Fibroblast of skin of abdomen (primary cell): Measurements from ENCODE around the gene AIFM2.
"Not testable (repeated sequence)": the region's sequence is repeated elsewhere in the genome, so short reads cannot be mapped to it uniquely, and the experiment has no call there.

ENCODE experiments used
- DNase-seq: peaks from one replicate; pipeline ENCODE4 v3.0.0-alpha.2; 2013

Gene AIFM2

DNA sequence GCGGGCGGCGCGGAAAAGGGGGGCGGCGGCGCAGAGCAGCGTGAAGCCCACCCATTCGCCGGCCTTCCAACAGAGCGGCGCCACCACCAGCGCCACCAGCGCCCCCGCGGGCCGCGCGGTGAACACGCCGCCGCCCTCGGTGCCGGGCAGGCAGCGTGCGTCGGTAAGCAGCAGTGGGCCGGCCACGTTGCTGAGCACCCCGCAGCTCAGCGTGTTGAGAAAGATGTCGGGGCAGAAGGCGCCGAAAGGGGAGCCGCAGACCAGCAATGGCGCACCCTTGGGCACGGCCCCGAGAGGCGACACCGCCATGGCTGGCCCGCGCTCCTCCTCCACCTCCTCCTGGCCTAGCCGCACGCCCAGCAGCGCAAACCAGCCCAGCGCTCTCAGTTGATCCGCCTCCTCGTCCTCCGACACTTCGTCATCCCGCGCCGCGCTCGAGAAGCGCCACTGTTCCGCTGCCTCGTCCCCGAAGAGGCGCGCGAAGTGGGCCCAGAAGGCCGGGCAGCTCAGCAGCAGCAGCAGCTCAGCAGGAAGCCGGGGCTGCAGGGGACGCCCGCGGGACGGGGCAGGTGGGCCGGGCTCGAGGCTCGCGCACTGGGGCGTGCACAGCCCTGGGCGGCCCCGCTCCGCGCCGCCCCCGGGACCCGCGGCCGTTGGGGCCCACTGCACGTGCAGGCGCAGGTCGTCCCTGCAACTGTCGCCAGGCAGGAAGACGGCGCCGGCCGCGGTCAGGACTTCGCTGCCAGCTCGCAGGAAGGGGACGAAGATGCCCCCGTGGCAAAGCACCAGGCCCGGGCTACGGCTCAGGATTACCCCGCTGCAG lies 13.3 kb upstream of the AIFM2 start:
- DNase-seq, result peak; percentile 58

- no peak for DNase-seq
These were observed 12.6 kb upstream of the AIFM2 start for GRCh38 chr10:70145166-70145665.

- DNase-seq, result no peak
These were observed 11.9 kb upstream of the AIFM2 start for GRCh38 chr10:70144372-70145110.

GRCh38 chr10:70142555-70142954 lies 9.9 kb upstream of the AIFM2 start:
- no peak for DNase-seq

DNA sequence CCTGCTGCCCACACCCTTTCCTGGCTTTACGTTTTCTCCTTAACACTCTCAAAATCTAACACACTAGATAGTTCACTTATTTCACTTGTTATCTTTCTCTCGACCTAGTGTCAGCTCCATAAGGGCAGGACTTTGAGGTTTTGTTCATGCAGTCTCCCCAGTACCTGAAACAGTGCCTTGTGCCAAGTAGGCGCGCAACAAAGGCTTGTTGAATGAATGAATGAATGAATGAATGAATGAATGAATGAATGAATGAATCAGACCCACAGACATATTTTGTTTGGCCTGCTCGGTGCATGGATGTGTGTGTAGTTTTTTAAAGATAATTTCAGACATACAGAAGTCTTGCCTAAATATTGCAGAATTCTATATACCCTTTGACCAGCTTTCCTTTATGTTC lies 7.7 kb upstream of the AIFM2 start:
- DNase-seq, result no peak

DNA sequence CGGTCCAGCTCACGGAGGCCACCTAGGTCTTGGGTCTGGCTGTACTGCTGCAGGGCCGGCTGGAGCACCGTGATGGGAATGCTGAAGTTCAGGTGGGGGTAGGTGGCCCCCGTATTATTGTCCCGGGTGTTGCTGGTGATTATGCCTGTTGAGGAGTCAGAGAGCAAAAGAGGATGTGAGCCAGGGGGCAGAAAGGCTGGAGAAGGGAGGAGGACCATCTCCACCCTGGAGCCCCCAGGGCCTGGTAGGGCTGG lies 7.3 kb upstream of the AIFM2 start:
- DNase-seq, result no peak

GRCh38 chr10:70139151-70139996 lies 6.7 kb upstream of the AIFM2 start:
- no peak for DNase-seq

- DNase-seq, result no peak
These were observed 5.6 kb upstream of the AIFM2 start for GRCh38 chr10:70137927-70138883.

DNA sequence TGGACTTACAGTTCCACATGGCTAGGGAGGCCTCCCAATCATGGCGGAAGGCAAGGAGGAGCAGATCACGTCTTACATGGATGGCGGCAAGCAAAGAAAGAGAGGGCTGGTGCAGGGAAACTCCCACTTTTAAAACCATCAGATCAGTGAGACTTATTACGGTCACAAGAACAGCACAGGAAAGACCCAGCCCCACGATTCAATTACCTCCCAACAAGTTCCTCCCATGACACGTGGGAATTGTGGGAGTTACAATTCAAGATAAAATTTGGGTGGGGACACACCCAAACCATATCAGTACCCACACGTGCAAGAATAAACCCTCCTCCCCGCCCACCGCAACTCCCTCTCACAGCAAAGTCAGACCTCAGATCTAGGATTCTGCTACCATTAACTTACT lies 4.5 kb upstream of the AIFM2 start:
- DNase-seq, result no peak

- DNase-seq, result no peak
These were observed 3.1 kb upstream of the AIFM2 start for GRCh38 chr10:70135684-70136083.

DNA sequence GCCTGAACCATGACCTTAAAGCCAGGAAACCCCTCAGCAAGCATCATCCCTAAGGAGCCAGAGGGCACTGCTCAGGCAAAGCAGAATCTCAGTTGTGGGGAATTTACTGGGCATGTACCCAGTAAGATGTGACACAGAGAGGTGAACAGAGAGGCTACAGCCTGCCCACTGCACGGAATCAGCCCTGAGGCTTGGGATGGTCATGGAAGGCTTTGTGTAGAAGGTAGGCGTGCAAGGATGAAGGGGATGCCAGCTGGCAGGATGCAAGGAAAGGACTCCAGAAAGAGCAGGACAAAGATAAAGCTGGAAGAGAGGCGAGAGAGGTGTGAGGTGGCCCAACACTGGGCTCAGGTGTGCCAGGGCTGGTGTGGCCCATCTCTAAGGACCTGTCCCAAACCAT lies 2.4 kb upstream of the AIFM2 start:
- DNase-seq, result no peak

DNA sequence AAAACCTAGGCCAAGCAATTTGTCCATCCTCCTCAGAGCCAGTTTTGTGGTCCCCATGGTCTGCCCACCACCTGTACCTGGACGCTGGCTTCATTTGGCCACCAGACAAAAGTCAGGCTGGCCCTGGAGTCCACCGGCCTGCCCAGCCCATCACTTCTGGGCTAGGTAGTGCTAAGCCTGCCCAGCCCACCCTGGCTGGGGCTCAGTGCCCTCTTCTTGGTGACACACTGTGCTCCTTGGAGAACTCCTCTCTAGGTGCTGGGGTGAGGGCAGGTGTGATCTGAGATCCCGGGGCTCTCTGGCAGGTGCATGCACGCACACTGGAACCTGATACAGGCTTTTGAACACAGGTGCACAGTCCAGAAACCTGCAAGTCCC lies 1.1 kb downstream of the AIFM2 start:
- no peak for DNase-seq

DNA sequence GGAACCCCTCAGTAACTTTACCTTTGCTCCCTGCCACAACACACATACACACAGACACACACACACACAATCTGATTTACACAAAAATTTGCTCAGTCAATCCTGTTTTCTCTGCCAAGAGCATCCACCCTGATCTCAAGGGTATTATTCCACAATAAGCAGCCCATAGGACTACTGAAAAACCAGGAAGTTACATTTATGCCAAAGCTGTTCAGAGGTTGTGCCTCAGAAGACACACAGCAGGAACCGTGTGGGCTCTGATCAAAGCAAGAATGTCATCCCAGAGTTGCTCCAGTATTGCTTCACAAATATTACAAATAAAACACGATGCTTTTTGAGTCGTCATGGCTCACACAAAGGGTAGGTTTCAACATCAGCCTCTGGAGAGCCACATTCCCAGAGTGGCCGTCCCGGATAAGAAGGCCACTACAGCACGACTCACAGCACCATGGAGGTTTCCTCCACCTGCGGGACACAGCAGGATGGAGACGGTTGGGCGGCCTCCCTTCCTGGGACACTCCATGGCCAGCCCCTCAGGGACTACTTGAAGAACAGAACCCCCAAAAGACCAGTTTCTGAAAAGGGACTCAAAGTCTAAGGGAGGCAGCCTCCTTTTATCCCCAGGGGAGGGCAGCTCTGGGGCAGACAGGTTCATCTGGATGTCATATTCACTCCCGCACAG lies 1.6 kb downstream of the AIFM2 start:
- peak; percentile 42 for DNase-seq

GRCh38 chr10:70126700-70127395 lies 5.8 kb downstream of the AIFM2 start:
- DNase-seq, result no peak

DNA sequence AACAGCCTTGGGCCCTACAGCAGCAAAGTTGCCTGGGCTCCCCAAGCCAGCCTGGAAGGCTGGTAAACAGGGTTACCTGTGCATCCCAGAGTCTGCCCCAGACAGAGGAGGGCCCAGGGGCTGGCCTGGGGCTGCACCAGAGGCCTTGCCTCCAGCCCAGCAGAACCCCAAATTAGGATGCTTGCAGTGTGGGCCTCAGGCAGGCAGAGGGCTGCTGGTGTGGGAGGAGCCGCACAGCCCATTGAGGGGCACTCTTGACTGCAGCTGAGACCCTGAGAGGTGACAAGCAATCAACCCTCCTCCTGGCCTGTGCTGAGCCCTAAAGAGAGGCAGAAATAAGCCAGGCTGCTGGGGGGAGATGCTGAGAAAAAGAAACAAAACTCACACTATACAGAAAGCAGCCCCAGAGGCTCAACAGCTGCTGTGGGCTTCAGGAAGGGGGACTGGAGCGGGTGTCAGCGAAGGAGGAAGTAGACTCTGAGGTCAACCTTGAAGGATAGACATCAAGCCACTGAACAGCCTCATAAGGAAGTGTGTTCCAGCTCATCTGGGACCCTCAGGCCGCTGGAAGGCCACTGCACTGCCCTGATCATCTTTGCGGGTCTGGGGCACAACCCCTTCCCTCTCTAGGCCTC lies 6.6 kb downstream of the AIFM2 start:
- no peak for DNase-seq

- DNase-seq, result no peak
These were observed 7.7 kb downstream of the AIFM2 start for GRCh38 chr10:70124918-70125317.

DNA sequence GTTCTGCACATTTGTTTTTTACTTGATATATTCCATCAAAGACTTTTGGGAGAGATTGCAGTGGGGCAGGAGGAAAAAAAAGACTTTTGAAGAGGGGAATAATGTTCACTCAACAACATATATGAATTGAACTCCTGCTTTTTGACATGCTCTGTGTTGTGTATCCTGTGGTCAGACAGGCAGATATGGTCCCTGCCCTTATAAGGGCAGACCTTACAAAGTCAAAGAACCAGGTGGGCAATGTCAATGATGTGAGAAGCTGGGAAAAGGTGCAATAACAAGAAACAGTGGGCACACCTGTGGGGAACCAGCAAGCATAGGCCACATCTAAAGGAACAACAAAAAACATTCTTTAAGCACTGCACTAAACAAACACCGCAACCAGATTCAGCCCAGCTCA lies 8.2 kb downstream of the AIFM2 start:
- no peak for DNase-seq

DNA sequence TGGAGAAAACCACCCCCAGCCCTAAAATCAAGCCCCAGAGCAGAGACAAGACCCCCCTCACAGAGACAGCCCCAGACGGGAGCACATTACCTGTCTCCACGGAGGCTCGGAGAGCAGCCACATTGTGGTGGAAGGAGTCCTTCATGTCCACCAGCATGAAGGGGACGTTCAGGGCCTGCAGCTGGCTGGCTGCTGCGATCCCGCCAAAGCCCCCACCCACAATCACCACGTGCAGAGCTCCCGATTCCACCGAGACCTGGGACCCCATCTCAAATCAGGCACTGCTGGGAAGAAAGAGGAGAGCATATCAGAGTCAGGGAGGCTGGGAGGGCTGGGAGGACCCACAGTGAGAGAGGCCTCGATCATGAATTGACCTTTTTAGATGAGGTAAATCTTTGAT lies 8.8 kb downstream of the AIFM2 start:
- no peak for DNase-seq

DNA sequence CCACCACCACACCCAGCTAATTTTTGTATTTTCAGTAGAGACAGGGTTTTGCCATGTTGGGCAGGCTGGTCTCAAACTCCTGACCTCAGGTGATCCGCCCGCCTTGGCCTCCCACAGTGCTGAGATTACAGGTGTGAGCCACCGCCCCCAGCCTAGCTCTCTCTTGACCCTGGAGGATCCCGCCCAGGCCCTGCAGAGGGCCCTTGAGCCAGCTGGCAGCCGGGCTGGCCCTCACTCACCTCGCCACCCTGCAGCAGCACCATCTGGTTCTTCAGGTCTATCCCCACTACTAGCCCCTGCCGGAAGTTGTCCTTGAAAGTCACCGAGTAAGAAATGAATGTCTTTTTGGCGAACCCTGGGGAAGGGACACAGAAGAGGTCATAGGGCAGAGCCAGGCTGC lies 9.5 kb downstream of the AIFM2 start:
- DNase-seq, result not testable (repeated sequence)

GRCh38 chr10:70122742-70123141 lies 9.9 kb downstream of the AIFM2 start:
- DNase-seq, result no peak
